Esophagus muscularis mucosa (tissue), 4 donors: ENCODE results near the gene ZMIZ1.

Experiments
- CTCF ChIP-seq, 3 experiments: fragments of 200-600 bp in 2 of 3; fragments of 450-650 bp in 1 of 3; sonication (generic) in 2 of 3; IDR thresholded peaks; one replicate each; pipeline ENCODE4 v1.5.1; 2017 to 2019; ENCODE audit warnings: antibody characterized with exemption in 3 of 3, mild to moderate bottlenecking in 2 of 3, moderate library complexity in 1 of 3
- EP300 ChIP-seq: sonication (generic); formaldehyde crosslinking; IDR thresholded peaks from one replicate; pipeline ENCODE4 v1.6.1; 2017; ENCODE audit warnings: antibody characterized with exemption
- POLR2A ChIP-seq: fragments of 450-650 bp; IDR thresholded peaks from one replicate; pipeline ENCODE4 v1.6.1; 2017; ENCODE audit warnings: antibody characterized with exemption, moderate library complexity, mild to moderate bottlenecking, low read depth

GRCh38 chr10:79292026-79292766 lies 223.4 kb downstream of the ZMIZ1 start:
- no peak for TF ChIP-seq CTCF (IDR thresholded peaks at IDR 0.05)
- no peak for TF ChIP-seq EP300
- TF ChIP-seq POLR2A, result no peak
